ENCODE results near the gene MALSU1. TPM values are rescaled to one million over a fixed set of nuclear protein-coding genes. Genes with fewer than 3 reads are reported as not detected.

Gene MALSU1
- total and polyA plus RNA-seq, 3 experiments from 2014 or later, result 63.0 to 87.8 (median 86.3) TPM

DNA sequence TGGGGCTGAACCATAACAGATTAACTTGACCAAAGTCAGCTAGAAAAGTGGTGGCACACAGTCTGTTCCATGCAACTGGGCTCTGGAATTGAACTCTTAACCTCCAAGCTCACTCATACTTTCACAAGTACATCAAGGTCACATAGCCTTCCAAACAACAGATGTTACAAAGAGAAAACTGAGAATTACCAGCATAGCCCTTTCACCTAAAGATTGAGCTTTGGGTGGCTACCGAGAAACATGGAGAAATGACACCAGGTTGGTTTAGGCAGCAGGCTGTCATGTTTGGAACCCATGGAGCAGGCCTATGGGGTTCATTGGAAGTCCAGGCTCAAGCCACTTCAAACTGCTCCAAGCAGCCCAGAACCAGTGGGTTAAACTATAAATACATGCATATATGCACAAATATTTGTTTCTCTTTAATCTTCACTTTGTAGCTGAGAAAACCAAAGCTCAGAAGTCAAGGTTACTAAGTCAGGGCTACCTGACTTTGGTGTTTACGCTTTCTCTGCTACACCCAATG lies 59.1 kb downstream of the MALSU1 start:
- no peak overlapping the region for H3K4me3 Mint-ChIP-seq
- H3K27me3 ChIP-seq (ENCODE audit: insufficient read depth, low read length, poor library complexity, severe bottlenecking), result no peaks in the 10 kb centered on the region
- no peak overlapping the region for H3K27ac ChIP-seq (ENCODE audit: low read depth, low read length)
- H3K4me3 ChIP-seq (ENCODE audit: low read length), result no peak overlapping the region
- H3K4me1 Mint-ChIP-seq, result peaks cover 5 to 14% (median 10%) of the 10 kb centered on the region in 3 donors
- H3K27me3 Mint-ChIP-seq, result peaks cover 11 to 34% of the 10 kb centered on the region in 2 donors
- no peaks in the 10 kb centered on the region for H3K9me3 ChIP-seq (ENCODE audit: low read length)
- H3K9me3 Mint-ChIP-seq, result no peaks in the 10 kb centered on the region
- H3K4me1 ChIP-seq (ENCODE audit: insufficient read depth, low read length), result no peaks in the 10 kb centered on the region
- ChIA-PET POLR2A (no interaction called here), CTCF (interaction anchor here (0.6 to 1.7 kb wide), 9 partner anchors 9 to 189 kb away, joined by 3 to 8 read pairs (median 3); partner anchors contain the start of gene MALSU1)
- no peak overlapping the region for H3K27ac Mint-ChIP-seq
- H3K36me3 ChIP-seq (ENCODE audit: insufficient read depth, low read length), result no peaks in the 10 kb centered on the region
- H3K36me3 Mint-ChIP-seq, result no peaks in the 10 kb centered on the region
- no peak for DNase-seq

Other genes starting within 250 kb of the MALSU1 start
- 10 to 100 TPM; 20.4 to 20.9 TPM for gene KLHL7, start 193.6 kb upstream of the MALSU1 start, total RNA-seq
- 29.9 TPM for gene KLHL7, start 193.6 kb upstream of the MALSU1 start, polyA plus RNA-seq
- gene NUP42, start 117.3 kb upstream of the MALSU1 start, total RNA-seq, result 10 to 100 TPM; 39.5 to 40.1 TPM
- 39.8 TPM for gene NUP42, start 117.3 kb upstream of the MALSU1 start, polyA plus RNA-seq
- gene GPNMB, start 52.6 kb upstream of the MALSU1 start, total RNA-seq, result 1 to 10 TPM; 7.2 to 9.4 TPM
- not detected for gene GPNMB, start 52.6 kb upstream of the MALSU1 start, polyA plus RNA-seq
- under 1 TPM; 0.04 to 0.13 TPM for gene IGF2BP3, start 171.2 kb downstream of the MALSU1 start, total RNA-seq
- 0.15 TPM for gene IGF2BP3, start 171.2 kb downstream of the MALSU1 start, polyA plus RNA-seq
- 10 to 100 TPM; 82.5 to 87.6 TPM for gene TRA2A, start 232.6 kb downstream of the MALSU1 start, total RNA-seq
- gene TRA2A, start 232.6 kb downstream of the MALSU1 start, polyA plus RNA-seq, result 37.1 TPM